Right kidney (tissue), 1 donor: ENCODE results near the gene TTC22.

Experiments used
- DNase-seq: peaks from one replicate; pipeline ENCODE4 v3.0.0-alpha.2; 2016

The TTC22 gene

DNA sequence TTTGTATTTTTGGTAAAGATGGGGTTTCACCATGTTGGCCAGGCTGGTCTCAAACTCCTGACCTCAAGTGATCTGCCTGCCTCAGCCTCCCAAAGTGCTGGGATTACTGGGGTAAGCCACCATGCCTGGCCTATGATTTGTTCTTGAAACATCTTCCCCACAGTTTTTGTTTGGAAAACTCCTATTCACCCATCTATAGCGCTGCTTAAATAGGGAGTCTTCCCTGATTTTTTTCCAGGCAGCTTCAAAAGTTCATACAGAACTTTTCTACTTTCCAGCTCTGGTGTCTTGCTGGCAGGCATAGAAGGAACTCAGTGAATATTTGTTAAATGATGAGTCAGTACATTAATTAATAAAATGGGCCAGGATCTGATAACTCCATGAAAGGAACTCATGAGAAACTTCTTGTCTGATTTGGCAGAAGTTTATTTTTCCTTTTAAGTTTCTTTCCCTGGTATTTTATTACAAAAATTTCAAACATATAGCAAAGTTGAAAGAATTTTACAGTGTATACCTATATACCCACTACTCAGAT lies 33.0 kb upstream of the TTC22 start:
- no peak for DNase-seq

DNA sequence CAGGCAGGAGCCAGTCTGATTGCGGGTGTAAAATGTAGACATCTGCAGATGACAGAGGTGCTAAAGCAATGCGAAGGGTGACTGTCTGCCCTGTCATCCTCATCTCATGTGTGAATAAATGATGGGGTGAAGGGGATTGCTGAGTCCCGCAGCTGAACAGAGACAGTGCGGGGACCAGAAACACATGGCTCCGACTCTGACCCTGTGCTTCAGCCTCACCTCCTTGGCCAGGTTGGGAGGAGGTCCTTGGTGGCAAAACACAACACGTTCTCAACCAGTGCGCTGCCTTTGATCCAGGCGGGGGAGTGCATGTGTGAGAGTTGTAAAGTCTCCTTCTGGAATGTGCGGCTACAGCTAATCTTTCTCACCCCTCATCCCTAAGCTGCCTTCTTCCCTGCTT lies 32.0 kb upstream of the TTC22 start:
- DNase-seq, result no peak

DNA sequence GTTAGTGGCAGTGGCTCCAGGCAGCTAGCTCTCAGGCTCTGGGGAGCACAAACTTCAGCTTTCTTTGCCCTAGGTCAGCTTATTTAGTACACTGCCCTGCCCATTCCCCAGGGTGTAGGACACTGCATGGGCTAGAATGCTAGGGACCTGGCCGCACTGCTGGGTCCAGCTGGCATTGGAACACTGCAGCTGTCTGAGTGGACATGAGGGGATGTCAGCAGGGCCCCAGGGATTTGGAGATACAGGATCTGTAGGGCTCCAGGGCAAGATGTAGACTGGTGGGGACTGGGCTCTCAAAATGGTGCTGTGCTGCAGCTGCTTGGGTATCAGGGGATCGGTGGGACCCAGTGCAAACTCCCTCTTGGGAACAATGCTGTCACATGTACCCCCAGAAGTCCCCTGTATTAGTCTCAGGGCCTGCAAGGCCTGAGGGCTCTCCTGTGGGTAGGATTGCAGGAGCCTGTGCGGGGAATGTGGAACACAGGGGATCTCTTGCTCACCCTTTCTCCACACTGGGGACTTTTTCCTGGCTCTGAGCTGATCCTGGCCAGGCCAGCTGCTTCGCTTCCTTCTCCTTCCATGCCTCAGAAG lies 25.2 kb upstream of the TTC22 start:
- no peak for DNase-seq

DNA sequence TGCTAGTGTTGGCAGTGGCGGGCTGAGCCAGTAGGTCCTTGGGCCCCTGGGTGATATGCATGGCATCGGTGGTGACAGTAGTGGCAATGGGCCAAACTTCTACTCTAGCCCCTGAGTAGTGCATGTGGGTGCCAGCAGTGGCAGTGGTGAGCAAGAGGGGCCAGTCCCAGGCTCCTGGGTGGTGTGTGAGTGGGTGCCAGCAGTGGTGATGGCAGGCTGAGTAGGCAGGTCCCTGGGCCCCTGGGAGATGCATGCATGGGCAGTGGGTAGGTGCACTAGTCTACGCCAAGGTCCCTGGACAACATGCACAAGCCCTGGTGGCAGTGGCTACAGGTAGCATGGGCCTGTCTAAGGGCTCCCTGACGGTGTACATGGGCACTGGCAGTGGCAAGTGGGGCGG lies 24.6 kb upstream of the TTC22 start:
- no peak for DNase-seq

DNA sequence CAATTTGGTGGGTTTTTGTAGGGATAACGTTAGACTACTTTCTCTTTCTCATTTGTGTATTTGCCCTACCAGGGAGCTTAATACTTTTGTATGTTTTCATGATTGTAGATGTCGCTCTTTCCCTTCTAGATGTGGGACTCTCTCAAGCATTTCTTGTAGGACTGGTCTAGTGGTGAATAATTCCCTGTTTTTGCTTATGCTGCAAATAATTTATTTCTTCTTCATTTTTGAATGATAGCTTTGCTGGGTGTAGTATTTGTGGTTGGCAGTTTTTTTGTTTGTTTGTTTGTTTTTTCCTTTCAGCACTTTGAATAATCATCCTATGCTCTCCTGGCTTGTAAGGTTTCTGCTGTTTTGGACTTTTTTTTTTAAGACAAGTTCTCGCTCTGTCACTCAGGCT lies 22.5 kb upstream of the TTC22 start:
- no peak for DNase-seq

DNA sequence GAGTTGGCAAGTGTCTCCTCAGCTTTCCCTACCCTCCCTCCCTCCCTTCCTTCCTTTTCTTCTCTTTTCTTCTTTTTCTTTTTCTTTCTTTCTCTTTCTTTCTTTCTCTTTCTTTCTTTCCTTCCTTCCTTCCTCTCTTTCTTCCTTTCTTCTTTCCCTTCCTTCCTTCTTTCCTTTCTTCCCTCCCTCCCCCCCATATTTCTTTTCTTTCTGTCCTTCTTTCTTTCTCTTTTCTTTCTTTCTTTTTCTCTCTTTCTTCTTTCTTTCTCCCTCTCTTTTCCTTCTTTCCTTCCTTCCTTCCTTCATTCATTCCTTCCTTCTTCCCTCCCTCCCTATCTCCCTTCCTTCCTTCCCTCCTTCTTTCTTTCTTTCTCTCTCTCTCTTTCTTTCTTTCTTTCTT lies 18.6 kb upstream of the TTC22 start:
- DNase-seq, result no peak

DNA sequence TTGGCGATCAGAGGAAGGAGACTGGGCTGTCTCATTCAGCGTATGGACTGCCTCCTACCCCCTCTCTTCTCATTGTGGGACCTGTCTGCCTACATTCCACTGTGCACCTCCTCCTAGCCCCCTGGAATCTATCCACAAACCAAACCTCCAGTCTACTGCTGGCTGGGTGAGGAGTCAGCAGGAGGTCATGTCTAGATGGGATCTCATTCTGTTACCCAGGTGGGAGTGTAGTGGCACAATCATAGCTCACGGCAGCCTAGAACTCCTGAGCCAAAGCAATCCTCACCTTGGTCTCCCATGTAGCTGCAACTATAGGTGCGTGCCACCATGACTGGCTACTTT lies 18.0 kb upstream of the TTC22 start:
- no peak for DNase-seq

DNA sequence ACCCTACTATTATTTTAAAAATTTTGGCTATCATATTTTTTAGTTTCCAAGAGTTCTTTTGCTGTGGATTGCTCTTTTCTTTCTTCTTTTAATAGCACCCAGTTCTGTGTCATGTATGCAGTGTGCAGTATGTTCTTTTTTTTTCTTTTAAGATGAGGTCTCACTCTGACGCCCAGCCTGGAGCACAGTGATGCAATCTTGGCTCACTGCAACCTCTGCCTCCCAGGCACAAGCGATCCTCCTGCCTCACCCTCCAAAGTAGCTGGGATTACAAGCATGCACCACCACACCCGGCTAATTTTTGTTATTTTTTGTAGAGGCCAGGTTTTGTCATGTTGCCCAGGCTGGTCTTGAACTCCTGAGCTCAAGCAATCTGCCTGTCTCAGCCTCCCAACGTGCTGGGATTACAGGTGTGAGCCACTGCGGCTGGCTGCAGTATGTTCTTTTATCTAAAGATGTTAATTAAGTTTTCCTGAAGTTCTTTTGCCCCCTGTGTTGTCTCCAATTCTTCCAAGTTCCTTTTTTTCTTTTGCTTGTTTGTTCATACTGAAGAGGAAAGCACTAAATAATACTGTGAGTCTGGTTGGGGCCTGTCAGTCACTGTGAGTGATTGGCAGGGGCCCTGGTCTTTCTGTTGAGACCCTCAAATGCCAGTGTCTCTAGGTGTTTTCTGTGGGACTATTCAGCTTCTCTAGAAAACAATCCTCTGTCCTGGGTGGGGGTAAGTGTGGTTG lies 17.5 kb upstream of the TTC22 start:
- DNase-seq, result no peak

DNA sequence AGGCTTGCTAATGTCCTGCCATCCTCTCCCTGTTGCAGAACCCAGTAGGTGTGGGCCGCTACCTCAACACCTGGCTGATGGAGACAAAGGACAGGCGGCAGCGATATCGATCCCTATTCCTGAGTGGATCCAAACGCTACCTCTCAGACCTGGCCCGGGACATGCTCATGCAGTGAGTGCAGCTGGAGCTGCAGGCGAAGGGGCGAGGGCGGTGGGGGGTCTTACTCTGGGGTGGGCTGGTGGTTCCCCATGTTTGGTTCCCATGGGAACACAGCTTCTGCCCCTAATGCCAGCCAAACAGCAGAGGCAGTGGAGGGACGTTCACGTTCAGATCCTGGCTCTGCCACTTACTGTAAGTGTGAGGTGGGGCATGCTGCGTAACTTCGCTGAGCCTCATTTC lies 15.8 kb upstream of the TTC22 start:
- DNase-seq, result no peak

DNA sequence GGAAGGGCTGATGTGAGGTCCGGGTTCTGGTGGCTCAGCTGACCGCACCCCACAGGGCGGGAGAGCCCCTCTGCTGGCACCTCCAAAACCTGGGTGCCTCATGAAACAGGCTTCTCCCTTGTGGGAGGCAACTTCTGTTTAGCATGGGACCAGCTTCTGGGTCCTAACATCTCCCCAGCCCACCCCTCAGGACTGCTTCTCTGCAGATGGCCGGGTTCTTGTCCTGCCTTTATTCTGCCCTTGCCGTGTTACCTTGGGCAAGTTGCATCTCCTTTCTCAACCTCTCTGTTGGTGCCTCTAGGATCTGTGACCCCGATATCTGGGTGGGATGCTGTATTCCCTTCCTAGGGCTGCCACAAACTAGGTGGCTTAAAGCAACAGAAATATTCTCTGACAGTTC lies 15.0 kb upstream of the TTC22 start:
- no peak for DNase-seq

DNA sequence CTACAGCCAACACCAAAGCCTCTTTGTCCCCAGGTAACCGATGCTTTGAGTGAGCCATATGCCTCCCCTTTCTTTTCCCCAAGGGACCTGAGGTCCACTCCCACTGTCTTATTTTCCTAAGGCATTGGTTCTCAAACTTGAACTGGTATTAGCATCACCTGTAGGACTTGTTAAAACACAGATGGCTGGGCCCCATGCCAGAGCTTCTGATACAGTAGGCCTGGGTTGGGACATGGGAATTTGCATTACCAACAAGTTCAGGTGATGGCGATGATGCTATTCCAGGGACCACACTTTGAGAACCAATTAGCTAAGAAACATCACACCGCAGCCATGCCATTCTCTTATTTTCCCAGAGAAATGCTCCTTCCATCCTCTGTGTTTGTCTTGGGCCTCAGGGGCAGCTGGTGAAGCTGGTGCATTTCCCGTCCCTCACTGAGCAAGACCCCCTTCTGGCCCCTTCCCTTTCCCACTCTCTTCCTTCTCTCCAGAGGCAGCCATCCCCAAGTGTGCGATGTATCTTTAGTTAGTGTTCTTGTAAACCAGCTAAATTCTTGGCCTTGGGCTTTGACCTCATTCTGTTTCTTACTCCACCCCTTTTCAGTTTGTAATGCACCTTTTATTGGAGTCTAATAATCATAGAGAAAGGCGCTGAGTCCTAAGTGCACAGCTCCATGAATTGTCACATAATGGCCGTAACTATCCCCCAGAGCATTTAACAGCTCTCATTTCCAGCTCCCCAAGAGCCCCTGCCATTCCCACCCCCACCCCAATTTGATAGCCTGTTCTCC lies 14.2 kb upstream of the TTC22 start:
- DNase-seq, result no peak

DNA sequence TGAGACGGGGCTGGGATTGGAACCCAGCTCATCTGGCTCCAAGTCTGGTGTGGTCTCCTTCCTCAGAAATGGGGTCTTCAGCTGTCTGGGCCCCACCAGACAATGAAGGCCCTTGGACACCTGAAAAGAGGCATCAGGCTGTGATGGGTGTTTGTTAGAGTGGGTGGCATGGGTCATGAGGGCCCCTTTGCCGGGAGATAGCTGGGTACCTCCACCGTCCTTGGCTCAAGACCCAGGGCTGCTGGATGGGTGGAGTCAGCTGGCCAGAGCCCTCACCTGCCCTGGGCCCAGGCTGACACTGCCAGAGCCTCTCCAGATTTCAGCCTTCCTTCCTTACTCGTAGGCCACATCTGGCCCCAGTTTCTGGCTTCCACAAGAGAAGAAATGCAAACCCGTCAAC lies 13.4 kb upstream of the TTC22 start:
- DNase-seq, result no peak

DNA sequence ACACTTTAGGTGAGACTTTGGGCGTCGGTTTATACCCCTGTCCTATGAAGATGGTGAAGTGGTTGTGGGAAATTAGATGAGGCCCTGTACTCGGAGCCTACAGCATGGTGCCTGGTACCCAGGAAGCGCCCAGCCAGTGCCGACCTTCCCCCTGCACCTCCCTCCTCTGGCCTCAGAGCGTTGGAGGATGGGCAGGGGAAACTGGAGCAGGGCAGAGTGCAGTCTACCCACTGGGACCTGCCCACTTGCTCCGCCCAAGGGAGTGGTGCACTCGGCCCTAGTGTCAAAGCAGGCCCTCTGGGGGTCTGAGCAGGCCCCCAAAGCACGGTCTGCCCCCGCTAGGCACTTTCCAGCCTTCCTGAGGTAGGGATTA lies 13.0 kb upstream of the TTC22 start:
- DNase-seq, result no peak

DNA sequence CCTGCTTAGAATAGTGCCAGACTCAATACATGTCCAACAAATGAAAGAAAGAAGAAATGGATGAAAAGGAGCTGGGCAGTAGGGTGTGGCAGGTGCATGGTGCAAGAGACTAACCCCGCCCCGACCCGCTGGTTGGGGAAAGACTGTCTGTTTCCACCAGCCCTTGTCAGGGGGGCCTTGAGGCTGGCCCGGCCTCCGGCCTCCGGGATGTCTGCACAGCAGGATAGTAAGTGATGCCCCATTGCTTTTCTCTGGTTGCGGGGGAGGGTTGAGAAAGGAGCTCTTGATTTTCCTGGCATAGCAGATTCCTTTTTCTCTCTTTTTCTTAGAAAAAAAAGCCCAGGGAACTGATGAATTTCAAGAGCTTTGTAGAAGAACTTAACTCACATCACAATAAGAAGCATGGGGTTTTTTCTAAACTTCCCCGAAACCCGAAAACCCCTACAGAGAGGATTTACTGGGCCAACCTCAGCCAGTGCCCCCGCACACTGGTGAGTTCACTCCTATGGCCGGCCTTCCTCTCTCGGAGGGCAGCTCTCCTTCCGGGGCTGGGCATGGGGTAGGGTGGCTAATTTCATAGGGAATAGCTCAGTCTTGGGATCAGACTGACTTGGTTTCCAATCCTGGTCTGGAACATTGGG lies 12.5 kb upstream of the TTC22 start:
- DNase-seq, result no peak

DNA sequence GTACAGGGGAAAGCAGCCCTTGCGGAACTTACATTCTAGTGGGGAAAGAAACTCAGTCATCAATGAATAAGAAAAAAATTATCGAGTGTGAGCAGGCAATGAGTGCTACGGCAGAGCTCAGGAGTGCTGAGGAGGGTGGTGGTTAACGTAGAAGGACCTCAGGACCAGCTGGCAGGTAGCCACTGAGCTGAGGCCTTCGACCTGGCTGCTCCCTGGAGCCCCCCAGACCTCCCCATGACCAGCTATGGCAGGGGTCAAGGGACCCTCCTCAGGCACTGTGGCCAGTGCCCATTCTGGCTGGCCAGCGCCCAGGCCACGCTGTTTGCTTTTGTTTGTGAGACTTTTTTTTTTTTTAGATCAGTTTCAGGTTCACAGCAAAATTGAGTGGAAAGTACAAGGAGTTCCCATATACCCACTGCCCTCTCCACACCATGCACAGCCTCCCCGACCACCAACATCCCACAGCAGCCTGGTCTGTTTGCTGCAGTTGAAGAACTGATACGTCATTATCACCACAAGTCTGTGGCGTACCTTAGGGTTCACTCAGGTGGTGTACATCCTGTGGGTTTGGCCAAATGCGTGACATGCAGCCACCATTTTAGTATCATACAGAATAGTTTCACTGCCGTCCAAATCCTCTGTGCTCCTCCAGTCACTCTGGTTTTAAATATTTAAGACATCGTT lies 11.8 kb upstream of the TTC22 start:
- DNase-seq, result no peak

DNA sequence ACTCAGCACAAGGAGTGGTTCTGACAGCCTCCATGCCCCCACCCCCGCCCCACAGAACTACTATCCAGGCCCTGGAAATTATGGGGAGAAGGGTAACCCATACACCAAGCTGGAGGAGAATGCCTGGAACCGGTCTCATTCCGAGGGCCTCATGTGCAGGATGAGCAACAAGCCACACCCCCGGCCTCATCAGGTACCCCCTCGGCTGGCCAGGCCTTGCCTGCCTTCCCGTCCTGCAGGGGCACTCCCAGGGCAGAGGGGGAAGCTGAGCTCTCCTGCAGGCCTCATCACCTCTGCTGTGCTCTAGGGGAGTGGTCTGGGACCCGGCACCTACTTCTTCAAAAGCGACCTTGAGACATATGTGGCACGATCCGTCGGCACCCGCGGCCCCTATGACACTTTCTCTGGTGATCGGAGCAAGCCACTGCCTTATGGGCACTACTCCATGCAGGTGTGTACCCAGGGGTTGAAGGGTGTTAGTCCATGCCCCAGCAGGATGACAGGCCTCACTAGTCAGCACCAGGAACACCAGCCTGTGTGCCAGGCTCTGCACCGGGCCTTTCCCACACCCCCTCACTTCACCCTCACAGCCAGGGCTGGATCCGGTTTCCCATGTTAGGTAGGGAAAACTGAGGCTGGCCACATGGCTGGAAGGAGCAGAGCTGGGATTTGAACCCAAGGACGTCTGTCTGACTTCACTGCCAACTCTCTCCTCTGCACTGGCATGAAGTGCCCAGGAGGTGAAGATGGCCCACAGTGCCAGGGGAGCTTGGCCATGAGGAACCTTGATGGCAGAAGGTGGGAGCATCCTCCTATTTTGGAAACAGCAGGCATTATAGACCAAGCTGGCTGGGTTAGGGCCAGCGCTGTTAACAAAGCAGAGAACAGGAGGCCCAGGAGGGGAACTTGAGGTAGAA lies 10.9 kb upstream of the TTC22 start:
- DNase-seq, result no peak

DNA sequence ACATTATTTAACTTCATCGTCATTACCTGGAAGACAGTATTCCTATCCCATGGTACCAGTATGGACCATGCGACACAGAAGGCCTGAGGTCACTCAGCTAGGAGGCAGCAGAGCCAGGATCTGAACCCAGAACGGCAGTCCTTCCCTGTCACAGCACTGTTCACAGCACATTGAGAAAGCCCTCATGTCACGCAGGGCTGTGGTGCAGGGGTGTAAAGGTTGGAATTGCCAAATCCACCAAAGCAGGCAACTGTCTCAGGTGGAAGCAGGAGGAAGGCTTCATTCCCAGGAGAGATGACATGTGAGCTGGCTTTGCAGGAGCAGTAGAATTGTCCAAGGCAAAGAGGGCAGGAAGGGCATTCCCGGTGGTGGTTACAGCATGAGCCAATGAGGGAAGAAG lies 9.9 kb upstream of the TTC22 start:
- DNase-seq, result no peak

DNA sequence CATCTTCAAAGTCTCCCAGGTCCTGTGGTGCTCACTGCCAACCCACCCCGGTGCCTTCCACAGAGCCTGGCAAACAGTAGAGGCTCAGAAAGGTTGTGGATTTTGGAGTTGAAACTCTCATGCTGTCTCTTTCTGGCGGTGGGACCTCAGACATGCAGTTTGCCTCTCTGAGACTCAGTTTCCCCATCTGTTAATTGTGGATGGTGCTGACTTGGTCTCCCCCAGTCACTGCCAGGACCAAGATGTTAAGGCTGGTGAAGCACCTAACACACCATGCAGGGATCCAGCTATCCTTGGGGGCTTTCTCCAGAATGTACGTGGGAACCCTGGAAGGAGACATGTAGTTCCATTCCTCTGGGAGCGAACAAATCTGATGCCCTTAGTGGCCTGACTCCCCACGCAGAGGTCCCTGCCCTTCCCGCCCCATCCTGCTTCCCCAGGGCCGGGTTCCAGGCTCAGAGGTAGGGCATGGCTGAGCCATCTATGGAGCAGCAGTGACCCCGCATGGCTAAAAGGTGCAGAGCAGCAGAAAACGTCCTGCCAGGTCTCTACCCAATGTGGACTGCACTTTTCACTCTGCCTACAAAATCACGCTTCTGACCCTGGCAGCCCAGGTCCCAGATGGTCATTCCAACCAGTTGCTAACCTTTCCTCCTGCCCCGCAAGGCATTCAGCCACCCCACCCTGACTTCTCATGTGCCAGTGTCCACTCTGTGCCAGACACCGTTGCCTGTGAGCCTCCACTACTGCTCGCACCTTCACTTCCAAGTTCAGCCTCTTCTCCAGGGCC lies 9.2 kb upstream of the TTC22 start:
- DNase-seq, result peak; percentile 67

DNA sequence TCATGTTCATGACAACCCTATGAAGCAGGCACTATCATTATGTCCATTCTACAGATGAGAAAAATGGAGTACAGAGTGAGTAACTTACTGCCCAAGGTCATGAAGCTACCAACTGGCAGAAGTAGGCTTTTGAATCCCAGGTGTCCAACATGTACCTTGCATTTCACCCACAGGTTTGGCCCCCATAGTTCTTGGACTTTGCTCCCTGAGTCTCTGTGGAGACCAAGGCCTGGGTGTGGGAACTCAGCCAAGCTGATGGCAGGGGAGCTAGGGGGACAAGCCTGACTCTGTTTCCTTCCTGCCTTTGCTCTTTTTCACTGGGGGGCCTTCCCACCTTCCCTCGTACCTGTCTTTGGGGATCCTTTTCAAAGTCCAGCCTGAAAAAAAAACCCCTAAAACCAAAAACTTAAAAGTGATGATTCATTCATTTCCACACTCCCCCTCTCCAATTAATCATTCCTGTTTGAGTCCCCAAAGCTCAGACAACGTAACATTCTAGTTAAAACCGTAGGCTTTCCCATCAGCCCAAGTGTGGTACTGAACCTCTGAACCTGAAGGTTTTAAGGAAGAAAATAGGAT lies 8.5 kb upstream of the TTC22 start:
- no peak for DNase-seq
